SK-N-SH (cell line): ENCODE results near the gene ADRM1. TPM values are rescaled to one million over a fixed set of nuclear protein-coding genes. Genes with fewer than 3 reads are reported as not detected.

ENCODE experiments used
- CTCF ChIA-PET: fragments of 300-600, 350-600 bp; formaldehyde crosslinking; extraction: SDS; loops from one replicate; lab custom pipeline; 2021; lab: Yijun Ruan, JAX
- POLR2A ChIA-PET: fragments of 350-600 bp; sonication (Branson Sonifier 250); formaldehyde crosslinking; extraction: SDS; loops from one replicate; lab custom pipeline; 2020; ENCODE audit warnings: antibody characterized with exemption, inconsistent platforms; lab: Yijun Ruan, JAX
- DNase-seq: peaks from one replicate; pipeline ENCODE4 v3.0.0; 2012
- H2AFZ ChIP-seq: fragments of 200-600 bp; sonication (generic); 2 replicates; pipeline ENCODE4 v1.8.1; 2016; ENCODE audit warnings: antibody characterized with exemption, mild to moderate bottlenecking, low read depth
- H3F3A ChIP-seq: fragments of 200-600 bp; sonication (generic); replicated peaks from 2 replicates; pipeline ENCODE3; 2016; ENCODE audit warnings: antibody characterized with exemption, mild to moderate bottlenecking; ENCODE audit not compliant: insufficient read depth
- H3K27ac ChIP-seq, 2 experiments: fragments of 200-500 bp in 1 of 2; fragments of 200-600 bp in 1 of 2; sonication (Bioruptor generic) in 1 of 2; sonication (generic), shearing (Covaris generic) in 1 of 2; 2 replicates each; pipeline versions ENCODE4 v1.5.1 to v1.6.1; 2014 to 2016; ENCODE audit warnings: low read depth in 2 of 2, inconsistent platforms in 1 of 2, low read length in 1 of 2, mild to moderate bottlenecking in 1 of 2, mixed read lengths in 1 of 2
- H3K27me3 ChIP-seq: fragments of 200-600 bp; sonication (generic), shearing (Covaris generic); 2 replicates; pipeline ENCODE4 v1.6.1; 2016; ENCODE audit warnings: mixed run types; ENCODE audit not compliant: insufficient read depth
- H3K36me3 ChIP-seq, 2 experiments: fragments of 200-500 bp in 1 of 2; fragments of 200-600 bp in 1 of 2; sonication (Bioruptor generic) in 1 of 2; sonication (generic) in 1 of 2; replicated peaks in 1 of 2; 2 replicates each; pipeline versions ENCODE3 to v1.5.1; 2014 to 2016; ENCODE audit warnings: low read length in 1 of 2, mild to moderate bottlenecking in 1 of 2; ENCODE audit not compliant: insufficient read depth in 2 of 2, control insufficient read depth in 1 of 2
- H3K4me1 ChIP-seq, 2 experiments: fragments of 200-500 bp in 1 of 2; fragments of 200-600 bp in 1 of 2; sonication (Bioruptor generic) in 1 of 2; sonication (generic), shearing (Covaris generic) in 1 of 2; 2 replicates each; pipeline versions ENCODE4 v1.5.1 to v1.6.1; 2014 to 2016; ENCODE audit warnings: low read depth in 1 of 2, low read length in 1 of 2, mixed run types in 1 of 2; ENCODE audit not compliant: insufficient read depth in 2 of 2, control insufficient read depth in 1 of 2
- H3K4me2 ChIP-seq: fragments of 200-600 bp; sonication (generic), shearing (Covaris generic); 2 replicates; pipeline ENCODE4 v1.6.1; 2017; ENCODE audit warnings: mixed run types
- H3K4me3 ChIP-seq, 2 experiments: fragments of 200-500 bp in 1 of 2; fragments of 200-600 bp in 1 of 2; sonication (Bioruptor generic) in 1 of 2; sonication (generic), shearing (Covaris generic) in 1 of 2; 2 replicates each; pipeline versions ENCODE4 v1.5.1 to v1.8.1; 2014 to 2016; ENCODE audit warnings: low read depth in 2 of 2, inconsistent platforms in 1 of 2, low read length in 1 of 2, mild to moderate bottlenecking in 1 of 2, mixed read lengths in 1 of 2, moderate library complexity in 1 of 2
- H3K79me2 ChIP-seq: fragments of 200-600 bp; sonication (generic); 2 replicates; pipeline ENCODE4 v1.8.1; 2017; ENCODE audit warnings: mild to moderate bottlenecking; ENCODE audit not compliant: insufficient read depth
- H3K9ac ChIP-seq: fragments of 200-600 bp; sonication (generic); 2 replicates; pipeline ENCODE4 v1.6.1; 2017; ENCODE audit warnings: mixed run types
- H3K9me2 ChIP-seq: fragments of 200-600 bp; sonication (generic); 2 replicates; pipeline ENCODE4 v1.6.1; 2017; ENCODE audit warnings: mixed run types
- H3K9me3 ChIP-seq: fragments of 200-600 bp; sonication (generic); 2 replicates; pipeline ENCODE4 v1.6.1; 2017; ENCODE audit warnings: mixed run types, mild to moderate bottlenecking, moderate library complexity
- H4K20me1 ChIP-seq: fragments of 200-600 bp; sonication (generic); 2 replicates; pipeline ENCODE4 v1.6.1; 2017; ENCODE audit warnings: mild to moderate bottlenecking, mixed run types; ENCODE audit not compliant: insufficient read depth
- ELF1 ChIP-seq: IDR thresholded peaks from 2 replicates; pipeline ENCODE4 v1.4.0; 2012
- EP300 ChIP-seq, 2 experiments: IDR thresholded peaks; 2 replicates each; pipeline versions ENCODE4 v1.4.0 to v1.6.1; 2012; ENCODE audit warnings: borderline replicate concordance in 1 of 2, low read depth in 1 of 2, low read length in 1 of 2
- EZH2phosphoT487 ChIP-seq: fragments of 200-600 bp; sonication (generic); IDR thresholded peaks from 2 replicates; pipeline ENCODE4 v1.6.1; 2017; ENCODE audit warnings: low read depth, mixed run types, mild to moderate bottlenecking, antibody characterized with exemption, moderate library complexity, borderline replicate concordance
- FOSL2 ChIP-seq: IDR thresholded peaks from 2 replicates; pipeline ENCODE4 v1.4.0; 2012; ENCODE audit warnings: low read depth, mild to moderate bottlenecking, moderate library complexity, borderline replicate concordance
- FOXM1 ChIP-seq: IDR thresholded peaks from 2 replicates; pipeline ENCODE4 v1.4.0; 2012; ENCODE audit warnings: low read depth, mild to moderate bottlenecking
- GABPA ChIP-seq: IDR thresholded peaks from 2 replicates; pipeline ENCODE4 v1.4.0; 2012; ENCODE audit warnings: low read depth, mild to moderate bottlenecking
- MEF2A ChIP-seq: IDR thresholded peaks from 2 replicates; pipeline ENCODE4 v1.4.0; 2012; ENCODE audit warnings: low read depth, borderline replicate concordance
- MXI1 ChIP-seq: IDR thresholded peaks from 2 replicates; pipeline ENCODE4 v1.6.1; 2012; ENCODE audit warnings: mild to moderate bottlenecking, low read depth, low read length, improper control_type of control experiment
- POLR2AphosphoS5 ChIP-seq: IDR thresholded peaks from 2 replicates; pipeline ENCODE4 v1.6.1; 2012; ENCODE audit warnings: low read depth, low read length
- RAD21 ChIP-seq: IDR thresholded peaks from 2 replicates; pipeline ENCODE4 v1.6.1; 2012; ENCODE audit warnings: mild to moderate bottlenecking, low read length
- RCOR1 ChIP-seq: fragments of 150-350 bp; IDR thresholded peaks from 2 replicates; pipeline ENCODE4 v1.6.1; 2017; ENCODE audit warnings: antibody characterized with exemption, low read length
- RFX5 ChIP-seq: IDR thresholded peaks from 2 replicates; pipeline ENCODE4 v1.6.1; 2012; ENCODE audit warnings: mild to moderate bottlenecking, improper control_type of control experiment, low read length
- RXRA ChIP-seq: IDR thresholded peaks from 2 replicates; pipeline ENCODE4 v1.4.0; 2012; ENCODE audit warnings: low read depth, mild to moderate bottlenecking, borderline replicate concordance
- SIN3A ChIP-seq: IDR thresholded peaks from 2 replicates; pipeline ENCODE4 v1.6.1; 2012; ENCODE audit warnings: low read depth, mild to moderate bottlenecking, low read length, moderate library complexity, borderline replicate concordance
- SMC3 ChIP-seq: IDR thresholded peaks from 2 replicates; pipeline ENCODE4 v1.6.1; 2012; ENCODE audit warnings: low read depth, low read length, improper control_type of control experiment
- TAF1 ChIP-seq: IDR thresholded peaks from 2 replicates; pipeline ENCODE4 v1.6.1; 2012; ENCODE audit warnings: low read depth, mild to moderate bottlenecking, low read length, moderate library complexity, borderline replicate concordance
- YY1 ChIP-seq: IDR thresholded peaks from 2 replicates; pipeline ENCODE4 v1.4.0; 2012; ENCODE audit warnings: low read depth, mild to moderate bottlenecking
- WGBS: methylation state at CpG from one replicate; pipeline ENCODE4 v1.1.6; 2017; ENCODE audit warnings: low lambda C conversion rate; 5-methylcytosine and 5-hydroxymethylcytosine counted together
- polyA plus RNA-seq, 3 experiments: library from polyadenylated mRNA; depleted of rRNA; stranded (reverse); fragments of >200 nt; gene quantifications; 2 replicates each; pipeline ENCODE4 v1.2.3, GENCODE V29; 2012
- TF ChIP-seq, protein P1 (sequence below): IDR thresholded peaks from 2 replicates; pipeline ENCODE4 v1.4.0; 2012; ENCODE audit warnings: low read depth, borderline replicate concordance
- TF ChIP-seq, protein P2 (sequence below): IDR thresholded peaks from 2 replicates; pipeline ENCODE4 v1.4.0; 2012; ENCODE audit warnings: low read depth

The ADRM1 gene
- polyA plus RNA-seq, 1 of the 3 experiments (the other 2 are of a cell fraction): 142 TPM

DNA sequence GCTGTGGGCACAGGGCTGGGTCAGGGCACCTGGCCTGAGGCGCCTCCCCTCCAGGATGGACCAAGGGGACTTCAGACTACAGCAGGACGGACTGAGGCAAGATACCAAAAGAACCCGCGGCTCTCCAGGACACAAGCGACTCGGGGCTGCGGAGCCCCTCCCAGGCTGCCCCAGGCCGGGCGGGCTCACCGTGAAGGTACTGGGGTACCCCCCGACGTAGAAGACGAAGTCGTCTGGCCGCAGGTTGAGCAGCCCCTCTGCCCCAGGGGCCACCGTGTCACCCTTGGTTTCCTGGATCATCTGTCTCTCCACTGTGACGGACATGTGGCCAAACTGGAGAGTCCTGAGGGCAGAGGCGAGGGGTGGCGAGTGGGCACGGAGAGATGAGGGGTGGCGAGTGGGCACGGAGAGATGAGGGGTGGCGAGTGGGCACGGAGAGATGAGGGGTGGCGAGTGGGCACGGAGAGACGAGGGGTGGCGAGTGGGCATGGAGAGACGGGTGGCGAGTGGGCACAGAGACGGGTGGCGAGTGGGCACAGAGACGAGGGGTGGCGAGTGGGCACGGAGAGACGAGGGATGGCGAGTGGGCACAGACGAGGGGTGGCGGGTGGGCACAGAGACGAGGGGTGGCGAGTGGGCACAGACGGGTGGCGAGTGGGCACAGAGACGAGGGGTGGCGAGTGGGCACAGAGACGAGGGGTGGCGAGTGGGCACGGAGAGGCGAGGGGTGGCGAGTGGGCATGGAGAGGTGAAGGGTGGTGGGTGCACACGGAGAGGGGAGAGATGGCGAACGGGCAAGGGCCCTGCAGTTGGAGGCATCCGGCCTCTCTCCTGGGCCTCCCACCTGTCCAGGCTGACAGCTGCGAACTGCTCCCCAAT is 10.9 kb downstream of the ADRM1 start:
- H4K20me1 ChIP-seq: 0 out of 2 replicates have a peak, but pooled peaks cover under 1% of the 10 kb centered on the region
- no peak for DNase-seq
- no peak overlapping the region for H3K9ac ChIP-seq
- no peak overlapping the region for H3K4me2 ChIP-seq
- H3K4me1 ChIP-seq: no peaks in the 10 kb centered on the region
- H3K36me3 ChIP-seq: peaks cover 0 to 82% of the 10 kb centered on the region in 2 experiments
- no peak for TF ChIP-seq TAF1
- no peak for TF ChIP-seq FOSL2
- TF ChIP-seq EZH2phosphoT487: no peak
- TF ChIP-seq YY1: no peak
- no peak for TF ChIP-seq RCOR1
- TF ChIP-seq MEF2A: no peak
- TF ChIP-seq SMC3: no peak
- no peak for TF ChIP-seq SIN3A
- TF ChIP-seq, protein P1, sequence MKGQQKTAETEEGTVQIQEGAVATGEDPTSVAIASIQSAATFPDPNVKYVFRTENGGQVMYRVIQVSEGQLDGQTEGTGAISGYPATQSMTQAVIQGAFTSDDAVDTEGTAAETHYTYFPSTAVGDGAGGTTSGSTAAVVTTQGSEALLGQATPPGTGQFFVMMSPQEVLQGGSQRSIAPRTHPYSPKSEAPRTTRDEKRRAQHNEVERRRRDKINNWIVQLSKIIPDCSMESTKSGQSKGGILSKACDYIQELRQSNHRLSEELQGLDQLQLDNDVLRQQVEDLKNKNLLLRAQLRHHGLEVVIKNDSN: no peak
- TF ChIP-seq, all 33 proteins: peak for 0
- Histone ChIP-seq H3K27ac (no peak overlapping the region), H3K79me2 (no peaks in the 10 kb centered on the region), H3K9me2 (no peaks in the 10 kb centered on the region), H3K9me3 (no peaks in the 10 kb centered on the region), H3F3A (peaks cover 5% of the 10 kb centered on the region), H3K4me3 (no peak overlapping the region), H3K27me3 (no peaks in the 10 kb centered on the region), H2AFZ (no peak overlapping the region)
- ChIA-PET POLR2A (no interaction called here), CTCF (interaction anchor here (2.9 kb wide), 1 partner anchor 11 kb away, joined by 13 read pairs; the partner anchor contains the start of gene ADRM1)
- 93% methylated on average over 54 of the region's 55 CpGs for WGBS

DNA sequence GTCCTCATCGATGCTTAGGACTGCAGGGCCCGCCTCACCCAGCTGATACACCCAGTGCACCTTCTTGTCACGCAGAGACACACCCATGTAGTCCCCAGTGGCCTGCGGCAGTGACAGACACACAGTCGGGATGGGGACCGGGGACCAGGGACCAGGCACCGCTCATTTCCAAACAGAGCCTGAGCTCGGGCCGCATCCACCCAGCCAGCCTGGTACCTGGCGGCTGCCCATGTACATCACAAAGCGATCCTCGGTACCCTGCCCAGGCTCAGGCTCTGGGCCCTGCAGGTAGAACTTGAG is 11.5 kb downstream of the ADRM1 start:
- Histone ChIP-seq H3K36me3 (peaks cover 0 to 81% of the 10 kb centered on the region in 2 experiments), H4K20me1 (no peaks in the 10 kb centered on the region), H3K9me3 (no peaks in the 10 kb centered on the region), H3K9me2 (no peaks in the 10 kb centered on the region), H3K4me1 (no peaks in the 10 kb centered on the region), H3F3A (no peaks in the 10 kb centered on the region), H3K79me2 (no peaks in the 10 kb centered on the region), H3K27ac (no peak overlapping the region), H3K27me3 (no peaks in the 10 kb centered on the region), H3K9ac (no peak overlapping the region), H3K4me3 (no peak overlapping the region), H3K4me2 (no peak overlapping the region), H2AFZ (no peak overlapping the region)
- ChIA-PET CTCF (interaction anchor here (2.9 kb wide), 1 partner anchor 11 kb away, joined by 13 read pairs; the partner anchor contains the start of gene ADRM1), POLR2A (no interaction called here)
- TF ChIP-seq POLR2AphosphoS5 (no peak), EZH2phosphoT487 (no peak), EP300 (IDR thresholded peaks at IDR 0.05; ENCODE audit: borderline replicate concordance in 1 of 2, low read depth in 1 of 2, low read length in 1 of 2) (no peak), FOXM1 (no peak), RFX5 (no peak), YY1 (no peak), MXI1 (no peak), RXRA (no peak), RCOR1 (no peak), TAF1 (no peak), SIN3A (no peak), GABPA (no peak), FOSL2 (no peak), ELF1 (no peak), RAD21 (no peak)
- TF ChIP-seq, protein P2, sequence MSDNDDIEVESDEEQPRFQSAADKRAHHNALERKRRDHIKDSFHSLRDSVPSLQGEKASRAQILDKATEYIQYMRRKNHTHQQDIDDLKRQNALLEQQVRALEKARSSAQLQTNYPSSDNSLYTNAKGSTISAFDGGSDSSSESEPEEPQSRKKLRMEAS: no peak
- DNase-seq: no peak
- 100% methylated on average over 1 of the region's 12 CpGs for WGBS
